Liver (tissue), 9 donors: Measurements from ENCODE around the gene RMND5A. TPM values are rescaled to one million over a fixed set of nuclear protein-coding genes. Genes with fewer than 3 reads are reported as not detected.

Experiments used
- DNase-seq: peaks from one replicate; pipeline ENCODE4 v3.0.0-alpha.2; 2017; ENCODE audit warnings: low spot score
- H3K27ac ChIP-seq, 2 donors: one replicate each; pipeline ENCODE4 v1.7.0; 2013; ENCODE audit warnings: inconsistent platforms in 2 of 2, low read length in 2 of 2, control low read depth in 1 of 2, low read depth in 1 of 2, mild to moderate bottlenecking in 1 of 2
- H3K27me3 ChIP-seq, 4 donors: one replicate each; pipeline versions ENCODE4 v1.6.1 to v1.7.0; 2013; ENCODE audit warnings: low read length in 3 of 4, inconsistent platforms in 1 of 4, mild to moderate bottlenecking in 1 of 4, moderate library complexity in 1 of 4; ENCODE audit not compliant: control insufficient read depth in 4 of 4, insufficient read depth in 4 of 4
- H3K36me3 ChIP-seq, 4 donors: one replicate each; pipeline versions ENCODE4 v1.6.1 to v1.7.0; 2013; ENCODE audit warnings: low read length in 3 of 4, mild to moderate bottlenecking in 3 of 4, low read depth in 1 of 4, moderate library complexity in 1 of 4; ENCODE audit not compliant: control insufficient read depth in 4 of 4, insufficient read depth in 3 of 4
- H3K4me1 ChIP-seq, 4 donors: one replicate each; pipeline versions ENCODE4 v1.6.1 to v1.7.0; 2013; ENCODE audit warnings: low read length in 3 of 4, mild to moderate bottlenecking in 3 of 4, moderate library complexity in 1 of 4; ENCODE audit not compliant: control insufficient read depth in 4 of 4, insufficient read depth in 4 of 4
- H3K4me3 ChIP-seq, 3 donors: one replicate each; pipeline versions ENCODE4 v1.6.1 to v1.7.0; 2013; ENCODE audit warnings: low read length in 3 of 3, control low read depth in 1 of 3, low read depth in 1 of 3, mild to moderate bottlenecking in 1 of 3
- H3K9ac ChIP-seq, 2 donors: one replicate each; pipeline ENCODE4 v1.7.0; 2013; ENCODE audit warnings: low read length in 2 of 2, mild to moderate bottlenecking in 2 of 2, moderate library complexity in 2 of 2, control low read depth in 1 of 2, low read depth in 1 of 2
- H3K9me3 ChIP-seq, 4 donors: one replicate each; pipeline versions ENCODE4 v1.6.1 to v1.7.0; 2013; ENCODE audit warnings: low read length in 3 of 4; ENCODE audit not compliant: control insufficient read depth in 4 of 4
- ATF3 ChIP-seq: IDR thresholded peaks from 2 replicates; pipeline ENCODE4 v1.6.1; 2016; ENCODE audit warnings: antibody characterized with exemption
- CTCF ChIP-seq: fragments of 150-350 bp; IDR thresholded peaks from 2 replicates; pipeline ENCODE4 v1.5.1; 2017; ENCODE audit warnings: improper control_type of control experiment, low read depth, low read length; ENCODE audit not compliant: missing input control
- EGR1 ChIP-seq, 2 donors: IDR thresholded peaks; 2 replicates each; pipeline ENCODE4 v1.6.1; 2016 to 2018; ENCODE audit warnings: antibody characterized with exemption in 2 of 2, low read depth in 2 of 2
- FOXA1 ChIP-seq: IDR thresholded peaks from 2 replicates; pipeline ENCODE4 v1.6.1; 2016; ENCODE audit warnings: antibody characterized with exemption
- FOXA2 ChIP-seq: IDR thresholded peaks from 2 replicates; pipeline ENCODE4 v1.6.1; 2016; ENCODE audit warnings: antibody characterized with exemption
- GABPA ChIP-seq, 2 donors: IDR thresholded peaks in 1 of 2; conservative IDR thresholded peaks in 1 of 2; 2 replicates each; pipeline ENCODE4 v1.6.1; 2016; ENCODE audit warnings: antibody characterized with exemption in 2 of 2, mild to moderate bottlenecking in 1 of 2, moderate library complexity in 1 of 2
- HNF4A ChIP-seq, 2 donors: conservative IDR thresholded peaks; 2 replicates each; pipeline ENCODE4 v1.6.1; 2016; ENCODE audit warnings: antibody characterized with exemption in 2 of 2, mild to moderate bottlenecking in 2 of 2
- HNF4G ChIP-seq: IDR thresholded peaks from 2 replicates; pipeline ENCODE4 v1.6.1; 2016; ENCODE audit warnings: antibody characterized with exemption
- JUND ChIP-seq, 2 donors: IDR thresholded peaks; 2 replicates each; pipeline ENCODE4 v1.6.1; 2016; ENCODE audit warnings: antibody characterized with exemption in 2 of 2
- MAX ChIP-seq: IDR thresholded peaks from 2 replicates; pipeline ENCODE4 v1.6.1; 2016; ENCODE audit warnings: antibody characterized with exemption
- NR2F2 ChIP-seq: IDR thresholded peaks from 2 replicates; pipeline ENCODE4 v1.6.1; 2016; ENCODE audit warnings: antibody characterized with exemption
- RAD21 ChIP-seq, 2 donors: IDR thresholded peaks; 2 replicates each; pipeline ENCODE4 v1.6.1; 2016; ENCODE audit warnings: antibody characterized with exemption in 2 of 2, mild to moderate bottlenecking in 2 of 2
- REST ChIP-seq: IDR thresholded peaks from 2 replicates; pipeline ENCODE4 v1.6.1; 2016; ENCODE audit warnings: antibody characterized with exemption, mild to moderate bottlenecking
- RXRA ChIP-seq, 2 donors: IDR thresholded peaks; 2 replicates each; pipeline ENCODE4 v1.6.1; 2017 to 2018; ENCODE audit warnings: antibody characterized with exemption in 2 of 2, mild to moderate bottlenecking in 1 of 2
- SP1 ChIP-seq: IDR thresholded peaks from 2 replicates; pipeline ENCODE4 v1.6.1; 2018; ENCODE audit warnings: antibody characterized with exemption, mild to moderate bottlenecking
- TAF1 ChIP-seq: conservative IDR thresholded peaks from 2 replicates; pipeline ENCODE4 v1.6.1; 2016; ENCODE audit warnings: antibody characterized with exemption, mild to moderate bottlenecking
- YY1 ChIP-seq: IDR thresholded peaks from 2 replicates; pipeline ENCODE4 v1.6.1; 2016; ENCODE audit warnings: antibody characterized with exemption, mild to moderate bottlenecking
- ZBTB33 ChIP-seq: IDR thresholded peaks from 2 replicates; pipeline ENCODE4 v1.6.1; 2016; ENCODE audit warnings: antibody characterized with exemption
- polyA plus RNA-seq, 2 donors: library from polyadenylated mRNA; stranded (reverse) in 1 of 2; unstranded in 1 of 2; fragments of 200-250 nt in 1 of 2; fragments of >200 nt in 1 of 2; fragmentation: Nextera tagmentation in 1 of 2; extraction: Ambion mirVana in 1 of 2; gene quantifications; one replicate each; pipeline versions ENCODE4 v1.2.1 to v1.2.3, GENCODE V29; 2013 to 2015
- total RNA-seq, 2 donors: library from RNA; depleted of rRNA; stranded (reverse); fragments of >200 nt; gene quantifications; one replicate each; pipeline ENCODE4 v1.2.3, GENCODE V29; 2014
- donor health status: healthy.
- donor health status: healthy.
- donor health status: healthy.
- donor health status: healthy.
- donor health status: healthy.

The RMND5A gene
- total and polyA plus RNA-seq, 4 donors, result 8.8 to 74.5 (median 29.2) TPM

- H3K9me3 ChIP-seq, result no peaks in the 10 kb centered on the region
- H3K27me3 ChIP-seq, result no peaks in the 10 kb centered on the region
- no peaks in the 10 kb centered on the region for H3K36me3 ChIP-seq
- H3K4me3 ChIP-seq, result no peak overlapping the region
- DNase-seq, result no peak
- H3K27ac ChIP-seq, result no peak overlapping the region
- H3K4me1 ChIP-seq, result no peaks in the 10 kb centered on the region
- no peak for TF ChIP-seq EGR1 (IDR thresholded peaks at IDR 0.05; ENCODE audit: low read depth in 2 of 2)
- TF ChIP-seq HNF4G, result no peak
- TF ChIP-seq TAF1, result no peak
- TF ChIP-seq ATF3, result no peak
- no peak for TF ChIP-seq GABPA (IDR thresholded peaks at IDR 0.05 in 1 of 2, conservative IDR thresholded peaks at IDR 0.05 in 1 of 2)
- TF ChIP-seq MAX, result no peak
- no peak for TF ChIP-seq HNF4A (conservative IDR thresholded peaks at IDR 0.05)
- TF ChIP-seq CTCF, result no peak
- TF ChIP-seq RXRA (IDR thresholded peaks at IDR 0.05), result no peak
- no peak for TF ChIP-seq FOXA2
- TF ChIP-seq JUND (IDR thresholded peaks at IDR 0.05), result no peak
- TF ChIP-seq RAD21 (IDR thresholded peaks at IDR 0.05), result no peak
- no peak for TF ChIP-seq REST
- no peak for TF ChIP-seq SP1
- no peak for TF ChIP-seq ZBTB33
- no peak for TF ChIP-seq YY1
- no peak for TF ChIP-seq FOXA1
- TF ChIP-seq NR2F2, result no peak
- no peak overlapping the region for H3K9ac ChIP-seq
These were observed 42.3 kb upstream of the RMND5A start for GRCh38 chr2:86677816-86678215.

- no peaks in the 10 kb centered on the region for H3K27me3 ChIP-seq
- no peaks in the 10 kb centered on the region for H3K9me3 ChIP-seq
- H3K4me3 ChIP-seq, result no peak overlapping the region
- no peak for DNase-seq
- H3K27ac ChIP-seq, result no peak overlapping the region
- H3K36me3 ChIP-seq, result no peaks in the 10 kb centered on the region
- no peak for TF ChIP-seq RXRA (IDR thresholded peaks at IDR 0.05)
- no peak for TF ChIP-seq RAD21 (IDR thresholded peaks at IDR 0.05)
- TF ChIP-seq NR2F2, result no peak
- no peak for TF ChIP-seq FOXA2
- no peak for TF ChIP-seq HNF4G
- TF ChIP-seq YY1, result no peak
- TF ChIP-seq SP1, result no peak
- no peak for TF ChIP-seq HNF4A (conservative IDR thresholded peaks at IDR 0.05)
- no peak for TF ChIP-seq ATF3
- no peak for TF ChIP-seq REST
- TF ChIP-seq EGR1 (IDR thresholded peaks at IDR 0.05; ENCODE audit: low read depth in 2 of 2), result no peak
- no peak for TF ChIP-seq FOXA1
- TF ChIP-seq TAF1, result no peak
- TF ChIP-seq GABPA (IDR thresholded peaks at IDR 0.05 in 1 of 2, conservative IDR thresholded peaks at IDR 0.05 in 1 of 2), result no peak
- no peak overlapping the region for H3K9ac ChIP-seq
- H3K4me1 ChIP-seq, result no peaks in the 10 kb centered on the region
These were observed 41.1 kb upstream of the RMND5A start for GRCh38 chr2:86679036-86679435.
